GM12878 (cell line): ENCODE data around the gene DPM2. TPM values are rescaled to one million over a fixed set of nuclear protein-coding genes. Genes with fewer than 3 reads are reported as not detected.

Source experiments
- ATAC-seq: fragments of 200-7000 bp; cut with Tn5 transposase; 3 replicates; pipeline ENCODE4 v1.9.1; 2020; ENCODE audit warnings: mild to moderate bottlenecking, moderate library complexity
- BruUV-seq: library from RNA; stranded (reverse); fragments of 400-500 nt; replicated peaks from 2 replicates; lab custom pipeline; 2021; lab: Mats Ljungman, UMichigan
- CTCF ChIA-PET: fragments of 300-600 bp; sonication (Branson Sonifier 250); formaldehyde crosslinking; extraction: SDS; loops from one replicate; lab custom pipeline; 2021; ENCODE audit warnings: inconsistent platforms; lab: Yijun Ruan, JAX
- POLR2A ChIA-PET: fragments of 350-600 bp; formaldehyde crosslinking; extraction: SDS; loops from one replicate; lab custom pipeline; 2021; ENCODE audit warnings: inconsistent platforms; lab: Charles Lee
- RAD21 ChIA-PET: fragments of 300-600 bp; sonication (Branson Sonifier 250); formaldehyde crosslinking; loops from one replicate; lab custom pipeline; 2023; ENCODE audit warnings: antibody characterized with exemption; ENCODE audit not compliant: unreplicated experiment; lab: Charles Lee
- SMC1A ChIA-PET: fragments of 300-600 bp; sonication (Branson Sonifier 250); formaldehyde crosslinking; loops from one replicate; lab custom pipeline; 2023; ENCODE audit not compliant: unreplicated experiment, uncharacterized antibody; lab: Charles Lee
- DNase-seq: peaks from one replicate; pipeline ENCODE4 v3.0.0-alpha.2; 2011; ENCODE audit warnings: low read depth, low spot score
- FAIRE-seq: peaks from 3 replicates; lab custom pipeline; 2011; peaks lifted over from hg19 to GRCh38; lab: Jason Lieb, UNC
- H2AFZ ChIP-seq: 2 replicates; pipeline ENCODE4 v1.6.0; 2011; ENCODE audit warnings: low read depth, low read length, control low read depth; ENCODE audit not compliant: control insufficient read depth
- H3K27ac ChIP-seq: 2 replicates; pipeline ENCODE4 v1.5.1; 2011; ENCODE audit warnings: control low read depth; ENCODE audit not compliant: control insufficient read depth, insufficient read depth
- H3K27me3 ChIP-seq, 2 experiments: replicated peaks in 1 of 2; 2 replicates each; pipeline versions ENCODE4 v1.6.0 to v1.6.1; 2011; ENCODE audit warnings: low read length in 1 of 2; ENCODE audit not compliant: control insufficient read depth in 2 of 2, insufficient read depth in 2 of 2
- H3K36me3 ChIP-seq, 2 experiments: 2 replicates each; pipeline ENCODE4 v1.5.1; 2011; ENCODE audit warnings: low read length in 1 of 2; ENCODE audit not compliant: control insufficient read depth in 2 of 2, insufficient read depth in 2 of 2
- H3K4me1 ChIP-seq: 2 replicates; pipeline ENCODE4 v1.6.1; 2011; ENCODE audit warnings: mild to moderate bottlenecking, low read length, moderate library complexity, mixed read lengths; ENCODE audit not compliant: control insufficient read depth, insufficient read depth
- H3K4me2 ChIP-seq: 2 replicates; pipeline ENCODE4 v1.6.0; 2011; ENCODE audit warnings: control low read depth; ENCODE audit not compliant: control insufficient read depth, insufficient read depth
- H3K4me3 ChIP-seq: fragments of 200-600 bp; sonication (generic); 2 replicates; pipeline ENCODE4 v1.5.1; 2016
- H3K79me2 ChIP-seq: 2 replicates; pipeline ENCODE4 v1.6.0; 2011; ENCODE audit warnings: low read length; ENCODE audit not compliant: control insufficient read depth, insufficient read depth
- H3K9ac ChIP-seq: 2 replicates; pipeline ENCODE4 v1.8.0; 2011; ENCODE audit warnings: low read length, control low read depth, mixed read lengths; ENCODE audit not compliant: control insufficient read depth, insufficient read depth
- H3K9me3 ChIP-seq: replicated peaks from 3 replicates; pipeline ENCODE4 v1.5.1; 2011; ENCODE audit warnings: mild to moderate bottlenecking, low read length; ENCODE audit not compliant: control insufficient read depth, insufficient read depth
- H4K20me1 ChIP-seq: 2 replicates; pipeline ENCODE4 v1.6.0; 2011; ENCODE audit not compliant: control insufficient read depth, insufficient read depth
- BACH1 ChIP-seq: fragments of 450-650 bp; IDR thresholded peaks from 2 replicates; pipeline ENCODE4 v1.6.1; 2017; ENCODE audit warnings: mild to moderate bottlenecking, borderline replicate concordance
- CBFB ChIP-seq: IDR thresholded peaks from 2 replicates; pipeline ENCODE4 v1.6.1; 2016; ENCODE audit warnings: antibody characterized with exemption, low read depth
- CREM ChIP-seq: IDR thresholded peaks from 2 replicates; pipeline ENCODE4 v1.6.1; 2014; ENCODE audit warnings: antibody characterized with exemption, low read depth
- HSF1 ChIP-seq: fragments of 150-350 bp; IDR thresholded peaks from 2 replicates; pipeline ENCODE4 v1.6.1; 2014; ENCODE audit warnings: mild to moderate bottlenecking, low read depth, low read length
- SREBF2 ChIP-seq: IDR thresholded peaks from 2 replicates; pipeline ENCODE4 v1.6.1; 2012; ENCODE audit warnings: mild to moderate bottlenecking, low read length
- USF1 ChIP-seq: IDR thresholded peaks from 2 replicates; pipeline ENCODE4 v1.6.1; 2011; ENCODE audit warnings: borderline replicate concordance, low read depth, mild to moderate bottlenecking, moderate library complexity, mixed read lengths, low read length; ENCODE audit not compliant: insufficient read depth; ENCODE audit errors: extremely low read length
- ZZZ3 ChIP-seq: IDR thresholded peaks from 2 replicates; pipeline ENCODE4 v1.6.1; 2011; ENCODE audit warnings: low read depth; ENCODE audit not compliant: control insufficient read depth, insufficient read length
- WGBS: methylation state at CpG from one replicate; pipeline ENCODE4 v1.1.6; 2016; ENCODE audit warnings: low lambda C conversion rate; ENCODE audit not compliant: insufficient replicate concordance, insufficient coverage; ENCODE audit errors: missing lambda C conversion rate; 5-methylcytosine and 5-hydroxymethylcytosine counted together
- in situ Hi-C: fragments of 300-500 bp; cut with MboI; formaldehyde crosslinking; loops from 9 replicates; pipeline ENCODE4 v1.14.3; 2018; ENCODE audit warnings: mixed read lengths
- intact Hi-C: fragments of 100-400 bp; cut with micrococcal nuclease; formaldehyde crosslinking; loops from one replicate; pipeline ENCODE4 v1.14.2; 2022; ENCODE audit not compliant: unreplicated experiment
- polyA plus RNA-seq, 11 experiments: library from polyadenylated mRNA; depleted of rRNA in 4 of 11; unstranded in 6 of 11; stranded (reverse) in 5 of 11; fragments of >200 nt; fragmentation: Nextera tagmentation in 4 of 11; fragmentation: Illumina TruSeq in 1 of 11; extraction: Ambion mirVana in 4 of 11; extraction: Trizol in 1 of 11; gene quantifications; 1 replicate in 1 of 11; 2 replicates in 10 of 11; pipeline versions ENCODE4 v1.2.1 to v1.2.3, GENCODE V29; 2011 to 2016; ENCODE audit warnings: inconsistent platforms in 2 of 11, missing spikeins in 2 of 11, low read depth in 1 of 11
- total RNA-seq, 4 experiments: library from RNA; depleted of rRNA in 3 of 4; stranded (reverse); fragments of >200 nt in 3 of 4; fragmentation: Illumina TruSeq in 1 of 4; extraction: Trizol in 1 of 4; gene quantifications; 2 replicates each; pipeline versions ENCODE4 v1.2.1 to v1.2.3, GENCODE V29; 2013 to 2021

The DPM2 gene
- total and polyA plus RNA-seq, 10 of the 15 experiments (the other 5 are each of a cell fraction or from before 2014, with no cell fraction given), result 22.7 to 77.9 (median 44.7) TPM

- TF ChIP-seq USF1, result no peak
- TF ChIP-seq, all 136 proteins: peak for 0
These were observed 45.3 kb upstream of the DPM2 start (continued) for GRCh38 chr9:127982912-127983311.

GRCh38 chr9:127981559-127982121 is 44.0 kb upstream of the DPM2 start:
- FAIRE-seq, result no peak
- in situ Hi-C loops, result no loop called here
- ChIA-PET RAD21 (interaction anchor here (0.6 to 2.2 kb wide), 6 partner anchors 11 to 53 kb away, joined by 3 to 7 read pairs (median 4); no protein-coding TSS in a partner anchor), POLR2A (interaction anchor here (0.5 to 4.6 kb wide), 8 partner anchors 11 to 210 kb away, joined by 3 to 22 read pairs (median 4); partner anchors contain the start of genes CIZ1, NAIF1 and SLC25A25), SMC1A (interaction anchor here (1.0 to 3.7 kb wide), 6 partner anchors 11 to 52 kb away, joined by 3 to 20 read pairs (median 5); no protein-coding TSS in a partner anchor), CTCF (interaction anchor here (0.8 to 7.8 kb wide), 7 partner anchors 26 to 91 kb away, joined by 3 to 63 read pairs (median 3); no protein-coding TSS in a partner anchor)
- Histone ChIP-seq H3K27me3 (no peaks in the 10 kb centered on the region), H3K4me3 (peak overlapping the region; percentile 54), H2AFZ (peak overlapping the region; percentile 77), H3K4me1 (peaks cover 49% of the 10 kb centered on the region), H3K4me2 (peak overlapping the region; percentile 100), H3K9ac (peak overlapping the region; percentile 78), H4K20me1 (peaks cover 6% of the 10 kb centered on the region), H3K27ac (peak overlapping the region; percentile 76), H3K79me2 (peaks cover 35% of the 10 kb centered on the region), H3K9me3 (no peaks in the 10 kb centered on the region), H3K36me3 (0 out of 4 replicates have a peak, but pooled peaks cover 0 to 3% of the 10 kb centered on the region in 2 experiments)
- ATAC-seq, result no peak
- WGBS, result 65% methylated on average over 11 of the region's 11 CpGs
- TF ChIP-seq CBFB, result no peak
- no peak for TF ChIP-seq SREBF2
- no peak for TF ChIP-seq ZZZ3
- no peak for TF ChIP-seq HSF1
- TF ChIP-seq BACH1, result no peak
- TF ChIP-seq CREM, result no peak
- BruUV-seq, result TSS peak; percentile 99
- intact Hi-C loops, result no loop called here
- no peak for DNase-seq
